ENCODE results near the gene ADGRL1. TPM values are rescaled to one million over a fixed set of nuclear protein-coding genes. Genes with fewer than 3 reads are reported as not detected.
"Not testable (repeated sequence)": the region's sequence is repeated elsewhere in the genome, so short reads cannot be mapped to it uniquely, and the experiment has no call there.

ADGRL1 gene
- total and polyA plus RNA-seq, 2 of the 8 experiments (the other 6 are each of a cell fraction or from before 2014, with no cell fraction given) = 95.6 to 112 TPM

DNA sequence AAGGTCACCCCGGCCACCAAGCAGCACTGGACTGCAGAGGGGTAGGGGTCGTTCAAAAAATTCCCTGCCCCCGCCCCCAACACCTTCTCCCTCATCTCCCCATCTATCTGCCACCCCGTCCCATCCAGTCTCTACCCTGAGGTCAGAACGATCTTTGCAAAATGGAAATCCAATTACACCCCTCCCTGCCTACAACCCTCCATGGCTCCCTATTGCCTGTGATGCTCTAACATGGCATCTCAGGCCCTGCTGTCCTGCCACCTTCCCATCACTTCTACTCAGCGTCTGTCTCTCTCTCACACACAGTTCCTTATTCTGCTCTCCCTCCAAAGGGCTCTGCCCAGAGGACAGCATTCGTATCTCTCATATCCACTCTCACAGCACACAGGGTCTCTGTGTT lies 8.7 kb downstream of the ADGRL1 start:
- H3K27me3 ChIP-seq (replicated peaks in 1 of 4; ENCODE audit: control insufficient read depth in 3 of 4, extremely low read depth in 1 of 4, insufficient read depth in 3 of 4, low read length in 3 of 4); H3K4me1 ChIP-seq (replicated peaks in 1 of 4; ENCODE audit: control insufficient read depth in 3 of 4, insufficient read depth in 4 of 4, low read length in 3 of 4); H4K5ac ChIP-seq (ENCODE audit: insufficient read length, low read depth, low read length); H3K18ac ChIP-seq (ENCODE audit: extremely low read depth, low read length); H3K27ac ChIP-seq (ENCODE audit: low read depth, low read length); FAIRE-seq; H2BK12ac ChIP-seq (ENCODE audit: low read depth, low read length); H2BK5ac ChIP-seq (ENCODE audit: low read depth, low read length); POLR2A ChIA-PET (ENCODE audit: partially characterized antibody); H3K56ac ChIP-seq (replicated peaks; ENCODE audit: insufficient read length, low read depth, low read length); H3K4ac ChIP-seq (replicated peaks; ENCODE audit: insufficient read length, low read depth, low read length); H3K23ac ChIP-seq (ENCODE audit: insufficient read length); H3K14ac ChIP-seq (ENCODE audit: insufficient read length); H3K9me3 ChIP-seq (ENCODE audit: insufficient read depth in 2 of 2, low read depth in 1 of 2, low read length in 1 of 2); H3K4me3 ChIP-seq (ENCODE audit: extremely low read depth in 1 of 4, insufficient read depth in 2 of 4, low read depth in 3 of 4, low read length in 4 of 4); H4K91ac ChIP-seq (replicated peaks; ENCODE audit: insufficient read length, low read length); H2BK15ac ChIP-seq (ENCODE audit: low read length); H4K8ac ChIP-seq (ENCODE audit: extremely low read depth, insufficient read depth, low read length); H2AK5ac ChIP-seq (ENCODE audit: low read depth, low read length); H2BK20ac ChIP-seq (ENCODE audit: low read length); H3K23me2 ChIP-seq (ENCODE audit: low read depth, low read length); H2BK120ac ChIP-seq (replicated peaks; ENCODE audit: low read depth, low read length); H3K9ac ChIP-seq (replicated peaks in 1 of 4; ENCODE audit: extremely low read depth in 1 of 4, low read depth in 3 of 4, low read length in 3 of 4); H2AFZ ChIP-seq (ENCODE audit: low read length); H3K4me2 ChIP-seq (ENCODE audit: insufficient read depth in 1 of 2, low read depth in 2 of 2, low read length in 2 of 2); H3K36me3 ChIP-seq (ENCODE audit: control insufficient read depth in 2 of 4, insufficient read depth in 4 of 4, low read length in 3 of 4); DNase-seq (ENCODE audit: low read depth in 1 of 2, low spot score in 2 of 2): not testable (repeated sequence)
- CTCF ChIA-PET (ENCODE audit: partially characterized antibody) = interaction anchor here (2.2 to 13.2 kb wide), 4 partner anchors 13 to 283 kb away, joined by 7 to 171 read pairs (median 16); no protein-coding TSS in a partner anchor
- 88% methylated on average over 7 of the region's 7 CpGs; no CpG with 5 or more reads in 1 of the 2 experiments for WGBS, 2 experiments (ENCODE audit: extremely low coverage in 1 of 2, insufficient coverage in 1 of 2, insufficient read length in 1 of 2, insufficient replicate concordance in 2 of 2, low coverage in 1 of 2, low lambda C conversion rate in 2 of 2, missing lambda C conversion rate in 1 of 2)
- Histone ChIP-seq H3K79me2 (ENCODE audit: control insufficient read depth in 1 of 2, insufficient read depth in 2 of 2, low read length in 2 of 2) (peaks cover 25 to 97% of the 10 kb centered on the region in 2 experiments), H4K20me1 (replicated peaks in 1 of 2; ENCODE audit: control insufficient read depth in 1 of 2, insufficient read depth in 2 of 2, low read length in 2 of 2) (peaks cover 18 to 23% of the 10 kb centered on the region in 2 experiments), H3K79me1 (ENCODE audit: low read depth, low read length) (peaks cover 13% of the 10 kb centered on the region)
